ENCODE results near the gene NUP85. TPM values are rescaled to one million over a fixed set of nuclear protein-coding genes. Genes with fewer than 3 reads are reported as not detected.

Gene NUP85
- total RNA-seq, 2 experiments from 2014 or later = 129 to 219 TPM

DNA sequence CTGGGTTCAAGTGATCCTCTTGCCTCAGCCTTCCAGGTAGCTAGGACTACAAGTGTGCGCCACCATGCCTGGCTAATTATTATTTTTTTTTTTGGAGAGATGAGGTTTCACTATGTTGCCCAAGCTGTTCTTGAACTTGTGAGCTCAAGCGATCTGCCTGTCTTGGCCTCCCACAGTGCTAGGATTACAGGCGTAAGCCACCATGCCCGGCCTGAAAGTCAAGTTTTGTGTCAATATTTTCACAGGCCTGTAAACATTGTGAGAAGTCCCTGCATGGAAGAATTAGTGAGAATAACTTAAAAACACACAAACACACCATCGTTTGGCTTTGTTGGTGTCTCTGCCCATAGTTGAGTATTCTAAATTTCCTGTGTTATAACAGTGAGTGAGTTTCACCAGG lies 22.2 kb downstream of the NUP85 start:
- Histone ChIP-seq H3K79me2 (ENCODE audit: insufficient read depth, low read depth, low read length) (no peaks in the 10 kb centered on the region), H2AFZ (ENCODE audit: low read length) (no peak overlapping the region), H3K4me1 (ENCODE audit: insufficient read depth, low read length, poor library complexity, severe bottlenecking) (no peaks in the 10 kb centered on the region), H3K4me3 (ENCODE audit: low read depth, low read length, poor library complexity, severe bottlenecking) (no peak overlapping the region), H3K9me2 (ENCODE audit: insufficient read depth, low read length) (no peaks in the 10 kb centered on the region), H3K27ac (ENCODE audit: low read depth, low read length, poor library complexity, severe bottlenecking) (no peak overlapping the region), H3K4me2 (ENCODE audit: low read length) (no peak overlapping the region), H3K9me3 (ENCODE audit: low read length) (no peaks in the 10 kb centered on the region), H4K20me1 (ENCODE audit: insufficient read depth, low read length) (no peaks in the 10 kb centered on the region), H3K36me3 (ENCODE audit: insufficient read depth, low read length) (peaks cover 99% of the 10 kb centered on the region)
- TF ChIP-seq EZH2phosphoT487 (IDR thresholded peaks at IDR 0.05; ENCODE audit: borderline replicate concordance, low read depth, low read length) (no peak), CTCF (conservative IDR thresholded peaks at IDR 0.05; ENCODE audit: low read length) (no peak)
- intact Hi-C loops (cut with micrococcal nuclease; ENCODE audit: unreplicated experiment) = no loop called here
- ChIA-PET POLR2A (interaction anchor here (0.6 kb wide), 1 partner anchor 20 kb away, joined by 5 read pairs; no protein-coding TSS in a partner anchor), CTCF (ENCODE audit: unreplicated experiment) (no interaction called here)
- no peak for DNase-seq (ENCODE audit: low spot score)
- BruUV-seq (replicated peaks) = no TSS peak

DNA sequence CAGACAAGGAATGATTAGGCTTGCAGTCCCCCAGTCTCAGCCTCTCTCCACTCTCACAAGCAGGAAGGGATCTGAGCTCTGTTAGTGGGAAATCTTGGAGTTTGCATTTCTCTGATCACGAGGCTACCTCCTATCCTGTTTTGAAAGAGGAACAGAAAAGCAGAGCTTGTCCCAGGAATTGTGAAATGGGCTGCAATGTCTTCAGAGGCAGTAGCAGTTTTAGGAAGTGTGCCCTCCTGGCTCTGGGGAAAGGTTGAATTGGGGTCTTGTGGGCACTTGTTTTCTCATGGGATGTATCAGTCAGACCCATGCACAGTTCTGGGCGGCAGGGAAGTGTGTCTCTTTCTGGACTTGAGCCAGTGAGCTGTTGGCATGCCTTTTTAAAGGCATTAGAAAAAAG lies 22.8 kb downstream of the NUP85 start:
- POLR2A ChIA-PET = interaction anchor here (0.6 to 1.3 kb wide), 4 partner anchors 12 to 215 kb away, joined by 3 read pairs; no protein-coding TSS in a partner anchor
- intact Hi-C loops (cut with micrococcal nuclease; ENCODE audit: unreplicated experiment) = no loop called here
- no peaks in the 10 kb centered on the region for H3K9me3 ChIP-seq (ENCODE audit: low read length)
- TF ChIP-seq EZH2phosphoT487 (IDR thresholded peaks at IDR 0.05; ENCODE audit: borderline replicate concordance, low read depth, low read length) (no peak), CTCF (conservative IDR thresholded peaks at IDR 0.05; ENCODE audit: low read length) (no peak)
- no peak overlapping the region for H3K27ac ChIP-seq (ENCODE audit: low read depth, low read length, poor library complexity, severe bottlenecking)
- no peak overlapping the region for H3K4me2 ChIP-seq (ENCODE audit: low read length)
- H3K4me3 ChIP-seq (ENCODE audit: low read depth, low read length, poor library complexity, severe bottlenecking) = no peak overlapping the region
- CTCF ChIA-PET (ENCODE audit: unreplicated experiment) = no interaction called here
- H3K36me3 ChIP-seq (ENCODE audit: insufficient read depth, low read length) = peaks cover 99% of the 10 kb centered on the region
- no peaks in the 10 kb centered on the region for H3K79me2 ChIP-seq (ENCODE audit: insufficient read depth, low read depth, low read length)
- H4K20me1 ChIP-seq (ENCODE audit: insufficient read depth, low read length) = no peaks in the 10 kb centered on the region
- H2AFZ ChIP-seq (ENCODE audit: low read length) = no peak overlapping the region
- no peaks in the 10 kb centered on the region for H3K4me1 ChIP-seq (ENCODE audit: insufficient read depth, low read length, poor library complexity, severe bottlenecking)
- DNase-seq (ENCODE audit: low spot score) = no peak
- no peaks in the 10 kb centered on the region for H3K9me2 ChIP-seq (ENCODE audit: insufficient read depth, low read length)
- BruUV-seq (replicated peaks) = TSS peak; percentile 40

GRCh38 chr17:75228847-75229246 lies 23.4 kb downstream of the NUP85 start:
- Histone ChIP-seq H3K4me1 (ENCODE audit: insufficient read depth, low read length, poor library complexity, severe bottlenecking) (no peaks in the 10 kb centered on the region), H3K4me3 (ENCODE audit: low read depth, low read length, poor library complexity, severe bottlenecking) (no peak overlapping the region), H3K9me2 (ENCODE audit: insufficient read depth, low read length) (no peaks in the 10 kb centered on the region), H4K20me1 (ENCODE audit: insufficient read depth, low read length) (no peaks in the 10 kb centered on the region), H3K9me3 (ENCODE audit: low read length) (no peaks in the 10 kb centered on the region), H3K27ac (ENCODE audit: low read depth, low read length, poor library complexity, severe bottlenecking) (no peak overlapping the region), H3K36me3 (ENCODE audit: insufficient read depth, low read length) (peaks cover 97% of the 10 kb centered on the region), H3K79me2 (ENCODE audit: insufficient read depth, low read depth, low read length) (no peaks in the 10 kb centered on the region), H2AFZ (ENCODE audit: low read length) (no peak overlapping the region), H3K4me2 (ENCODE audit: low read length) (no peak overlapping the region)
- ChIA-PET POLR2A (interaction anchor here (0.6 to 1.3 kb wide), 5 partner anchors 12 to 214 kb away, joined by 3 read pairs; no protein-coding TSS in a partner anchor), CTCF (ENCODE audit: unreplicated experiment) (interaction anchor here (1.7 kb wide), 1 partner anchor 115 kb away, joined by 4 read pairs; no protein-coding TSS in a partner anchor)
- TF ChIP-seq CTCF (conservative IDR thresholded peaks at IDR 0.05; ENCODE audit: low read length) (no peak), EZH2phosphoT487 (IDR thresholded peaks at IDR 0.05; ENCODE audit: borderline replicate concordance, low read depth, low read length) (no peak)
- intact Hi-C loops (cut with micrococcal nuclease; ENCODE audit: unreplicated experiment) = no loop called here
- DNase-seq (ENCODE audit: low spot score) = no peak
- no TSS peak for BruUV-seq (replicated peaks)
